Sigmoid colon (tissue), 4 donors: ENCODE measurements around the gene FZR1.

ENCODE experiments used
- POLR2AphosphoS5 ChIP-seq, 4 donors: sonication (generic); formaldehyde crosslinking; IDR thresholded peaks; one replicate each; pipeline ENCODE4 v1.6.1; 2017; ENCODE audit warnings: antibody characterized with exemption in 4 of 4
- TF ChIP-seq, protein P1 (sequence below), 4 experiments: fragments of 450-650 bp in 3 of 4; fragments of 200-600 bp in 1 of 4; IDR thresholded peaks; one replicate each; pipeline ENCODE4 v1.5.1; 2016 to 2019; ENCODE audit warnings: antibody characterized with exemption in 4 of 4, mild to moderate bottlenecking in 3 of 4, moderate library complexity in 2 of 4

DNA sequence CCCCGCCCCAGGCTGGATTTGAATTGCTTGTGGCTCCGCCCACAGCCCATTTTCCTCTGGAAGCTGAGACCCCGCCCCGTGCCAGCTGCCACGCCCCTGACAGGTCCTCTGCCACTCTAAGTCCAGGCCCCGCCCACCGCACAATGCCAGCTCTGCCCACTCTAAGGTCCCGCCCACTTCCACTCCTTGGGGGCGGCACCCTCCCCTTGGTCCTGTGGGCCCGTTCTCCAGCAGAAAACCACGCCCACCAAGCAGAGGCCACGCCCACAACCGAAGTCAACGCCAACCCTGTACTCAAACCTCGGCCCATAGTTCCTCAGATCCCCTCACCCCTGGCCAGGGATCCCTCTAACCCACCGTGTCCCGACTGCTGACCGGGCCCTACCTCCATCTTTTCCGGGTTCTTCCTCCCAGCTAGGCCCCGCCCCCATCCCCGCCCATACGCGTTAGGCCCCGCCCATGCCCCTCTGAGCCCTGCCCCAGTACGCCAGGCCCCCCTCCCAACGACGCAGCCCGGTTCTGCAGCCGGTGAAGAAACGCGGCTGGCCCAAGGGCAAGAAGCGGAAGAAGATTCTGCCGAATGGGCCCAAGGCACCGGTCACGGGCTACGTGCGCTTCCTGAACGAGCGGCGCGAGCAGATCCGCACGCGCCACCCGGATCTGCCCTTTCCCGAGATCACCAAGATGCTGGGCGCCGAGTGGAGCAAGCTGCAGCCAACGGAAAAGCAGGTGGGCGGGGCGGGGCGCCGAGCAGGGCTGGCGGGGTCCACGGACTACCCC, 67.9 kb downstream of the FZR1 start:
- TF ChIP-seq, protein P1, sequence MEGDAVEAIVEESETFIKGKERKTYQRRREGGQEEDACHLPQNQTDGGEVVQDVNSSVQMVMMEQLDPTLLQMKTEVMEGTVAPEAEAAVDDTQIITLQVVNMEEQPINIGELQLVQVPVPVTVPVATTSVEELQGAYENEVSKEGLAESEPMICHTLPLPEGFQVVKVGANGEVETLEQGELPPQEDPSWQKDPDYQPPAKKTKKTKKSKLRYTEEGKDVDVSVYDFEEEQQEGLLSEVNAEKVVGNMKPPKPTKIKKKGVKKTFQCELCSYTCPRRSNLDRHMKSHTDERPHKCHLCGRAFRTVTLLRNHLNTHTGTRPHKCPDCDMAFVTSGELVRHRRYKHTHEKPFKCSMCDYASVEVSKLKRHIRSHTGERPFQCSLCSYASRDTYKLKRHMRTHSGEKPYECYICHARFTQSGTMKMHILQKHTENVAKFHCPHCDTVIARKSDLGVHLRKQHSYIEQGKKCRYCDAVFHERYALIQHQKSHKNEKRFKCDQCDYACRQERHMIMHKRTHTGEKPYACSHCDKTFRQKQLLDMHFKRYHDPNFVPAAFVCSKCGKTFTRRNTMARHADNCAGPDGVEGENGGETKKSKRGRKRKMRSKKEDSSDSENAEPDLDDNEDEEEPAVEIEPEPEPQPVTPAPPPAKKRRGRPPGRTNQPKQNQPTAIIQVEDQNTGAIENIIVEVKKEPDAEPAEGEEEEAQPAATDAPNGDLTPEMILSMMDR (IDR thresholded peaks at IDR 0.05), result no peak
- no peak for TF ChIP-seq POLR2AphosphoS5 (IDR thresholded peaks at IDR 0.05)
